ENCODE data around the gene ZRANB2.

GRCh38 chr1:71116729-71117128, 35.9 kb upstream of the ZRANB2 start:
- TF ChIP-seq TARDBP (IDR thresholded peaks at IDR 0.05) = no peak
- no peak for TF ChIP-seq NFRKB (IDR thresholded peaks at IDR 0.05)
- no peak for TF ChIP-seq FOXM1 (IDR thresholded peaks at IDR 0.05; ENCODE audit: borderline replicate concordance)
- no peak for TF ChIP-seq SP1 (IDR thresholded peaks at IDR 0.05)
- no peak for TF ChIP-seq PKNOX1 (IDR thresholded peaks at IDR 0.05)
- no peak for TF ChIP-seq HDGF (IDR thresholded peaks at IDR 0.05; ENCODE audit: borderline replicate concordance)
- no peak for TF ChIP-seq BHLHE40 (IDR thresholded peaks at IDR 0.05; ENCODE audit: borderline replicate concordance)
- TF ChIP-seq FOXK2 (IDR thresholded peaks at IDR 0.05) = no peak
- no peak for TF ChIP-seq ELF4 (IDR thresholded peaks at IDR 0.05)
- no peak for TF ChIP-seq ZNF384 (IDR thresholded peaks at IDR 0.05)
